ENCODE measurements around the gene A2M. TPM values are rescaled to one million over a fixed set of nuclear protein-coding genes. Genes with fewer than 3 reads are reported as not detected.

The A2M gene
- total and polyA plus RNA-seq, 2 of the 4 experiments (the other 2 are of a cell fraction): 1.1 to 3.2 TPM

GRCh38 chr12:9071969-9072368 lies 43.8 kb downstream of the A2M start:
- Histone ChIP-seq H3K9ac (ENCODE audit: low read depth, low read length) (no peak overlapping the region), H2BK5ac (ENCODE audit: low read depth, low read length, poor library complexity, severe bottlenecking) (no peak overlapping the region), H3K9me1 (ENCODE audit: insufficient read depth, low read length) (no peaks in the 10 kb centered on the region), H2AK9ac (replicated peaks; ENCODE audit: low read depth, low read length, poor library complexity) (no peak overlapping the region), H2BK20ac (ENCODE audit: low read depth, low read length) (no peak overlapping the region), H2BK120ac (ENCODE audit: low read depth, low read length) (no peak overlapping the region), H3K4me2 (ENCODE audit: low read depth, low read length) (no peak overlapping the region), H3K23ac (ENCODE audit: low read depth, low read length) (no peak overlapping the region), H2AK5ac (ENCODE audit: low read depth, low read length) (no peak overlapping the region), H2BK15ac (ENCODE audit: low read depth, low read length) (no peak overlapping the region), H3K14ac (replicated peaks; ENCODE audit: low read depth, low read length) (no peak overlapping the region), H3K18ac (ENCODE audit: low read depth, low read length) (no peak overlapping the region), H3K4me3 (ENCODE audit: insufficient read depth, low read depth, low read length) (no peak overlapping the region), H3K27me3 (ENCODE audit: control insufficient read depth, insufficient read depth, low read length) (no peaks in the 10 kb centered on the region), H3K4me1 (ENCODE audit: control insufficient read depth, insufficient read depth, low read length) (no peaks in the 10 kb centered on the region), H3K79me1 (ENCODE audit: low read depth in 1 of 2, low read length in 2 of 2) (no peaks in the 10 kb centered on the region), H4K91ac (ENCODE audit: insufficient read depth, low read depth, low read length) (no peak overlapping the region), H3K9me3 (ENCODE audit: control insufficient read depth, insufficient read depth, low read length) (no peaks in the 10 kb centered on the region), H4K20me1 (ENCODE audit: insufficient read depth, low read length) (no peaks in the 10 kb centered on the region), H3K27ac (ENCODE audit: insufficient read depth, low read length) (no peak overlapping the region), H2AFZ (replicated peaks; ENCODE audit: low read length, poor library complexity) (no peak overlapping the region), H3K36me3 (ENCODE audit: control insufficient read depth, insufficient read depth, low read length) (peaks cover 7% of the 10 kb centered on the region; the same call in 1 of the 2 replicates), H3K4ac (ENCODE audit: low read depth, low read length) (no peak overlapping the region), H4K5ac (ENCODE audit: low read depth, low read length) (no peak overlapping the region), H4K8ac (ENCODE audit: low read depth in 2 of 2, low read length in 2 of 2) (no peak overlapping the region), H3K56ac (ENCODE audit: extremely low read depth, insufficient read depth, low read length) (no peak overlapping the region)
- in situ Hi-C loops (cut with MboI; ENCODE audit: low sequenced_read_pairs) (no loop called here), dilution Hi-C loops (cut with HindIII; ENCODE audit: low sequenced_read_pairs, unreplicated experiment) (no loop called here), intact Hi-C loops (cut with micrococcal nuclease) (no loop called here)
- ChIA-PET CTCF (no interaction called here), POLR2A (ENCODE audit: unreplicated experiment) (no interaction called here)
- ATAC-seq (ENCODE audit: low read depth) (no peak), DNase-seq (no peak)
- WGBS, 2 experiments (ENCODE audit: extremely low coverage in 2 of 2, insufficient read length in 1 of 2): no CpG with 5 or more reads among the region's 1 CpG
- no TSS peak for BruUV-seq (replicated peaks)
- TF ChIP-seq CEBPB (IDR thresholded peaks at IDR 0.05; ENCODE audit: low read depth, low read length) (peak; percentile 70), CTCF (conservative IDR thresholded peaks at IDR 0.05; ENCODE audit: low read depth, low read length) (no peak)
